Measurements from ENCODE around the gene ARHGAP1. TPM values are rescaled to one million over a fixed set of nuclear protein-coding genes. Genes with fewer than 3 reads are reported as not detected.

ARHGAP1 gene
- total RNA-seq, 1 experiment from 2014 or later: 14.9 TPM

- Histone ChIP-seq H3K27ac (no peak overlapping the region), H3K27me3 (replicated peaks) (no peaks in the 10 kb centered on the region), H3K4me3 (no peak overlapping the region), H3K4me1 (replicated peaks) (no peaks in the 10 kb centered on the region), H3K9me3 (replicated peaks) (no peaks in the 10 kb centered on the region), H3K36me3 (no peaks in the 10 kb centered on the region)
- no peak for DNase-seq (ENCODE audit: low read depth in 1 of 2, low spot score in 2 of 2)
Observed at GRCh38 chr11:46729110-46730027, 28.9 kb upstream of the ARHGAP1 start.

- no peaks in the 10 kb centered on the region for H3K27me3 ChIP-seq (replicated peaks)
- no peak overlapping the region for H3K4me3 ChIP-seq
- no peaks in the 10 kb centered on the region for H3K9me3 ChIP-seq (replicated peaks)
- no peaks in the 10 kb centered on the region for H3K36me3 ChIP-seq
- DNase-seq (ENCODE audit: low read depth in 1 of 2, low spot score in 2 of 2): no peak
- no peaks in the 10 kb centered on the region for H3K4me1 ChIP-seq (replicated peaks)
- no peak overlapping the region for H3K27ac ChIP-seq
Observed at GRCh38 chr11:46728659-46729040, 28.2 kb upstream of the ARHGAP1 start.

- H3K9me3 ChIP-seq (replicated peaks): no peaks in the 10 kb centered on the region
- no peak overlapping the region for H3K4me3 ChIP-seq
- no peak overlapping the region for H3K27ac ChIP-seq
- H3K27me3 ChIP-seq (replicated peaks): no peaks in the 10 kb centered on the region
- H3K4me1 ChIP-seq (replicated peaks): no peaks in the 10 kb centered on the region
- no peaks in the 10 kb centered on the region for H3K36me3 ChIP-seq
- DNase-seq (ENCODE audit: low read depth in 1 of 2, low spot score in 2 of 2): no peak
Observed at GRCh38 chr11:46727952-46728658, 27.7 kb upstream of the ARHGAP1 start.

GRCh38 chr11:46726206-46726862 is 25.9 kb upstream of the ARHGAP1 start:
- H3K4me3 ChIP-seq: no peak overlapping the region
- H3K27ac ChIP-seq: no peak overlapping the region
- no peaks in the 10 kb centered on the region for H3K4me1 ChIP-seq (replicated peaks)
- DNase-seq (ENCODE audit: low read depth in 1 of 2, low spot score in 2 of 2): no peak
- no peaks in the 10 kb centered on the region for H3K36me3 ChIP-seq
- H3K9me3 ChIP-seq (replicated peaks): no peaks in the 10 kb centered on the region
- H3K27me3 ChIP-seq (replicated peaks): no peaks in the 10 kb centered on the region

GRCh38 chr11:46725338-46726205 is 25.2 kb upstream of the ARHGAP1 start:
- Histone ChIP-seq H3K4me1 (replicated peaks) (no peaks in the 10 kb centered on the region), H3K9me3 (replicated peaks) (no peaks in the 10 kb centered on the region), H3K36me3 (no peaks in the 10 kb centered on the region), H3K27ac (no peak overlapping the region), H3K27me3 (replicated peaks) (no peaks in the 10 kb centered on the region), H3K4me3 (no peak overlapping the region)
- no peak for DNase-seq (ENCODE audit: low read depth in 1 of 2, low spot score in 2 of 2)

- Histone ChIP-seq H3K9me3 (replicated peaks) (no peaks in the 10 kb centered on the region), H3K4me1 (replicated peaks) (no peaks in the 10 kb centered on the region), H3K27ac (no peak overlapping the region), H3K27me3 (replicated peaks) (no peaks in the 10 kb centered on the region), H3K4me3 (no peak overlapping the region), H3K36me3 (no peaks in the 10 kb centered on the region)
- no peak for DNase-seq (ENCODE audit: low read depth in 1 of 2, low spot score in 2 of 2)
Observed at GRCh38 chr11:46724088-46724487, 23.7 kb upstream of the ARHGAP1 start.

GRCh38 chr11:46723359-46723680 is 22.9 kb upstream of the ARHGAP1 start:
- DNase-seq (ENCODE audit: low read depth in 1 of 2, low spot score in 2 of 2): no peak
- H3K36me3 ChIP-seq: no peaks in the 10 kb centered on the region
- H3K27ac ChIP-seq: no peak overlapping the region
- H3K27me3 ChIP-seq (replicated peaks): no peaks in the 10 kb centered on the region
- no peak overlapping the region for H3K4me3 ChIP-seq
- H3K4me1 ChIP-seq (replicated peaks): peaks cover 2% of the 10 kb centered on the region
- H3K9me3 ChIP-seq (replicated peaks): no peaks in the 10 kb centered on the region

GRCh38 chr11:46722566-46723358 is 22.3 kb upstream of the ARHGAP1 start:
- H3K4me3 ChIP-seq: no peak overlapping the region
- H3K9me3 ChIP-seq (replicated peaks): no peaks in the 10 kb centered on the region
- H3K27me3 ChIP-seq (replicated peaks): no peaks in the 10 kb centered on the region
- H3K36me3 ChIP-seq: no peaks in the 10 kb centered on the region
- peaks cover 6% of the 10 kb centered on the region for H3K4me1 ChIP-seq (replicated peaks)
- no peak for DNase-seq (ENCODE audit: low read depth in 1 of 2, low spot score in 2 of 2)
- no peak overlapping the region for H3K27ac ChIP-seq

GRCh38 chr11:46721286-46721685 is 20.9 kb upstream of the ARHGAP1 start:
- no peak overlapping the region for H3K27ac ChIP-seq
- no peak for DNase-seq (ENCODE audit: low read depth in 1 of 2, low spot score in 2 of 2)

GRCh38 chr11:46719543-46720218 is 19.3 kb upstream of the ARHGAP1 start:
- H3K36me3 ChIP-seq: no peaks in the 10 kb centered on the region

More at GRCh38 chr11:46721286-46721685, 20.9 kb upstream of the ARHGAP1 start:
- Histone ChIP-seq H3K4me3 (no peak overlapping the region), H3K36me3 (no peaks in the 10 kb centered on the region), H3K9me3 (replicated peaks) (no peaks in the 10 kb centered on the region), H3K4me1 (replicated peaks) (peaks cover 6% of the 10 kb centered on the region), H3K27me3 (replicated peaks) (no peaks in the 10 kb centered on the region)

GRCh38 chr11:46719048-46719542 is 18.7 kb upstream of the ARHGAP1 start, which contains the start of gene F2:
Gene F2, plus strand, starts transcription at chr11:46719213. Its CDS starts 23 bp downstream, at chr11:46719236.
- Histone ChIP-seq H3K36me3 (no peaks in the 10 kb centered on the region), H3K4me1 (replicated peaks) (peaks cover 16% of the 10 kb centered on the region), H3K27ac (no peak within 1 kb of the TSS), H3K27me3 (replicated peaks) (no peaks in the 10 kb centered on the region), H3K9me3 (replicated peaks) (no peaks in the 10 kb centered on the region), H3K4me3 (no peak within 1 kb of the TSS)
- DNase-seq (ENCODE audit: low read depth in 1 of 2, low spot score in 2 of 2): no peak

More at GRCh38 chr11:46719543-46720218, 19.3 kb upstream of the ARHGAP1 start:
- Histone ChIP-seq H3K4me1 (replicated peaks) (peaks cover 10% of the 10 kb centered on the region), H3K27ac (no peak overlapping the region), H3K4me3 (no peak overlapping the region), H3K27me3 (replicated peaks) (no peaks in the 10 kb centered on the region), H3K9me3 (replicated peaks) (no peaks in the 10 kb centered on the region)
- no peak for DNase-seq (ENCODE audit: low read depth in 1 of 2, low spot score in 2 of 2)

Data from SJSA1 (cell line).